Inflammatory macrophage (primary cell): ENCODE measurements around the gene GPR158.

Source experiments
- DNase-seq, 2 donors: peaks; one replicate each; pipeline ENCODE4 v3.0.0-alpha.2; 2020 to 2022

Gene GPR158

DNA sequence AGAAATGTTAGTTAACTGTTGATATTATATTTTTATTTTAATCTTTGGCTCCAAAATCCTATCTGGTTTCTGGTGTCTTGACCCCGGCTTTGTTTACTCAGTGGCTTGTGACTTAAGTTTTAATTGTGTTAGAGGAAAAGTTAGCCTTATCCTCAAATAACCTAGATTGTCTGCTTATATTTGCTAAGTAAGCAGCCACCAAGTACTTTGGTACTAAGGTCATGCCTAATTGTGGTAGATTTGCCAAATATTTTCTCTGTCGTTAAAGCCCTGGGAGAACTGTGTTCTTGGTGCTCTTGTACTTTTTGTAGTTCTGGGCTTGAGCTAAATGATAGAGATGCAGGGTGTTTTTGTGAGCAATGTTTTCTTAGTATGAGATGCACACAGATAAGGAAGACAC, 34.8 kb downstream of the GPR158 start:
- DNase-seq: no peak

DNA sequence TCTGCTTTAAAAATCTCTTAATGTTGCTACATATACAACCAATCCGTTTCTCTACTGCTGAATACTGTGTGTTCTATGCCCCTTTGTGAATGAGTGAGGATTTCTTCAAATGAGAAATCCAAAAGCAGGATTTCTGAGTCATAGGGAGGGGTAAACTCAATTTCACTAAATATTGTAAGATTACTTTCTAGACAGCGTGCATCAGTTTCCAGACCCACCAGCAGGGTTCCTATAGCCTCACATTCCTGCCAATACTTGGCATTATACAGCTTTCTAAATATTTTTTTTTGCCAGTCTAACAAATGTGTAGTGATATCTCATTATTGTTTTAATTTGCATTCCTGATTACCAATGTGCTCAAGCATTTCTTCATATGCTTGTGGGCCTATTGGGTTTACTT, 35.5 kb downstream of the GPR158 start:
- no peak for DNase-seq

GRCh38 chr10:25220156-25220555, 45.4 kb downstream of the GPR158 start:
- DNase-seq: no peak

GRCh38 chr10:25222085-25222660, 47.4 kb downstream of the GPR158 start:
- DNase-seq: no peak

DNA sequence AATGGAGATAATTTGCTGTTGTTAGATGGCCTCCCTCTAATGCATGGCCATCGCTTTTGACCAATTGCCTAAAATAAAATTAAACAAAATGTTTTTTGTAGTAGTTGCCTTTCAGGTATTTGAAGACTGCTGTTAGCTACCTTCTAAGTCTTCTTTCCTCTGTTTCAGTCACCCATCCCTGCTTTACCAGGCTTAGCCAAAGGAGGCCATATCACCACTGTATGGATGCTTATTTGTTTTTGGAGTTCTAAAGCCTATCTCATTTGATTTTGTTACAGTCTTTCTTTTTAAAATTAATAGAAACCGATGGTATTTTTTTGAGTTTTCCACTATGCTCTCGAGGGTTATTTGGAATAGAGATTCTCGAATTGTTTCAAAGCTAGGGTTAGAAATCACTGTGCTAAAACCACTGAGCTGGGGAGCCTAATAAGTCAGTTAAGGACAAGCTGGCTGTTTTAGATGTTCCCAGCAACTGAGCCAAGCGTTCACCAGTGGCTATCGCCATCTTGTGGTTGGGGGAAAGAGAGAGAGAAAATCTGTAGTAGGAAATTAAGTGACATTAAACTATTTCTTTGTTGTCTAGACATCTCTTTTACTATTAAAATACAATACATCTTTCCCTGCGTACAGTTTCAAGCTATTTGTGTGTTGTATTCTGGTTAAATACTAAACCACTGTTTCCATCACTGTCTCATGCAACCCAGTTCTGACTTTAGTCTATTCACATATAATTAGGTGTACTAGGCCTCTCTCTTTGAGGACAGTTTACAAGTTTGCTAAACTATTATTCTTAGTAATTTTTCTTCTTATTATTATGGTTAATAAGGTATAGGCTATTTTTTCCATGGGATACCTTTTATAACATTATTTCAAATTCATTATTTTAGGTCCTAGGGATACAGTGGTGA, 52.2 kb downstream of the GPR158 start:
- peak in 1 of 2 donors; percentile 6 for DNase-seq

DNA sequence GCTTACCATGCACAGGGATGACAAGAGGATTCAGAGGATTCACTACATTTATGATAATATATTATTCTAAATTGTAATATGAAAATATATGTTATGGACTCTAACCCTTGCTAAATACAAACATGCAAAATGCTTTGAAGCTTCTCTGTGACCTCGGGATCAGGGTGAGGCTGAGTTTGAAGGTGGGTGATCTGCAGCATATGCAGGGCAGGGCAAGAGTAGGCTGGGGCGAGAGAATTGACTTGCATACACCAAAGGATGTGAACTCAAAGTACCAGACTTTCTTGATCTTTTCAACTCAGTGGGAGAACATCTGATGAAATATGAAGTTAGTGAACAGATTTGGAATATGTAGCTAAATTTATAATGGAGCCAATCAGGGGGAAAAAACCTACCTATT, 57.0 kb downstream of the GPR158 start:
- no peak for DNase-seq

DNA sequence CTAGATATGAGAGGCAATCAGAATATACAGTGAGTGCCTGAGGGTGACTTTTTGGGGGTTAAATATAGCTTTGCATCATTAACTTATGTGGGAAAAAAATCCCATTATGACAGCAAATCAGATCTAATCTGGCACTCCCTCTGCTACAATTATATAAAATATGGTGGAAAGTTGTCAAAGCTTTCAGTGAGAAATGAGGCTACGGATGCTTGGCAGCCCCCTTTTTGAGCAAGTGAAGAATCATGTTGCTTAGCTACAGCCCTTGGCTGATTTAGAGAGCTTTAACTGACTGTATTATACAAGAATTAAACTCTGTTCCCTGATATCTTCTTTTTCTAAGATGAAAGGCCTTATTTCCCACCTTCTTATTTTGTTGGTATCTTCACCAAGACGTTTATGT, 57.4 kb downstream of the GPR158 start:
- no peak for DNase-seq

DNA sequence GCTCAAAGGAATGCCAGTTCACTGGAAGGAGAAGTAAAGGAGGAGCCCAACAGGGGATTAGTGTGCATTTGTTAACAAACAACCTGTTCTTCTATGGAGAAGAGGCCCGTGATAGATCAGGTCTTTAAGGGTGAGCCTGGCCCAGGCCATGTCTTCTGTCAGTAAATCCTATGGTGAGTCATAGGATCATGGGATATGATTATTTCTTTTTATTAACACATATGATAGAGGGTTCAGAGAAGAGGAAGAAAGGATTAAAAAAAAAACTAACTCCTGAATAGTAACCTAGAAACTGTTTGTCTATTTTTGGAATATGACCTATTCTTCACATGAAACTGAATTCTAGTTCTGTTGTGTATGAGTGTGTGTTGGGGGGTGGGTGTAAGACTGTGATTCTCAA, 70.4 kb downstream of the GPR158 start:
- DNase-seq: no peak

DNA sequence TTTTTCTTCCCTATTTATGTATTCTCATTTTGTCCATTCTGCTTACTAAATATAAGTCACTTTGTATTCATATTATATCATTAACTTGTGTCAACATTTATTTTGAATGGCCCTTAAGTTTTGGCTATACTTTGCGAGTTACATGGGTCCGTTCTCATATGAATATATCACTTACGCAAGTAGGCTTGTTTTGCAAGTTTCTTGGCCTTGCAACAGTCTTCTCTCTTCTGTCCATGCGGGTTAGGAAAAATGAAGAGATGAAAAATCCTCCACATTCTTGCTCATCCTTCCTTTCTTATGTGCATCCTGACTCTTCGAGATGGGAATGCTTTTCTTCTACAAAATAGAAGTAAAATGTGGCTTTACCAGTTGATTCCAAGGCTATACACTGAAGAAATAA, 82.8 kb downstream of the GPR158 start:
- no peak for DNase-seq

- DNase-seq: no peak
These were observed 86.3 kb downstream of the GPR158 start for GRCh38 chr10:25261110-25261509.

DNA sequence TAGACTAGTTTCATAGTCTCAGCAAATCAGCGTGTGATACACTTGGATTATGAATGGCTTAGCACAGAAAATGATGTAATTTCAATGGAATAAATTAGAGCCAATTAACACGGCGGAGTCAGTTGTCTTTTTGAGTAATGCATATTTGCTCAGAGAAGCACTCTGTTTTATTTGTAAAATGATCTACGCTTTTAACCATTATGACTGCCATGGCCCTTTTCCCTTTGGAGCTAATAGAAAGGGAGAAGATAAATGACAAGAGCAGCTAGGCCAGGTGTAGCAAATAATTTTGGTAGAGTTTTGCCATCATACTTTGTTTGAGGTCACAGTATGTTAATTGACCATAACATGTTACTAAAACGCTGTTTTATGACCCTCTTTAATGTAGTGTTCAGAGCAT, 86.8 kb downstream of the GPR158 start:
- no peak for DNase-seq

DNA sequence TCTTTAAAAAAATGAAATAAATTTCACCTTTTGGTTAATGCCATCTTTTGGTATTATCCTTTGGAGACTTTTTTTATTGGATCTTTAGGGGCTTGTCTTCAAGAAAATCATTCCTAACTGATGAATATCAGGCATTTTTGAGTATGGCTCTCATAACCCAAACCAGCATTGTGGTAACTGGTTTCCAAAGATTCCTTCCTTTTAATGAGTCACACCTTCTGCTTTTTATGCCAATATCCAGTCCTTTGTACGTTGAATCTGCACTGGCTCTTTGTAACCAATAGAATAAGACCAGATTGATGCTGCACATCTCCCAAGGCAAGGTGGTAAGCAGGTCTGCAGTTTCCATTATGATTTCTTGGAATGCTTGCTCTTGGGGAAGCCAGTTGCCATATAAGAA, 89.1 kb downstream of the GPR158 start:
- no peak for DNase-seq

GRCh38 chr10:25278180-25278579, 103.4 kb downstream of the GPR158 start:
- no peak for DNase-seq

GRCh38 chr10:25280076-25280475, 105.3 kb downstream of the GPR158 start:
- no peak for DNase-seq

GRCh38 chr10:25280573-25280972, 105.8 kb downstream of the GPR158 start:
- DNase-seq: no peak

DNA sequence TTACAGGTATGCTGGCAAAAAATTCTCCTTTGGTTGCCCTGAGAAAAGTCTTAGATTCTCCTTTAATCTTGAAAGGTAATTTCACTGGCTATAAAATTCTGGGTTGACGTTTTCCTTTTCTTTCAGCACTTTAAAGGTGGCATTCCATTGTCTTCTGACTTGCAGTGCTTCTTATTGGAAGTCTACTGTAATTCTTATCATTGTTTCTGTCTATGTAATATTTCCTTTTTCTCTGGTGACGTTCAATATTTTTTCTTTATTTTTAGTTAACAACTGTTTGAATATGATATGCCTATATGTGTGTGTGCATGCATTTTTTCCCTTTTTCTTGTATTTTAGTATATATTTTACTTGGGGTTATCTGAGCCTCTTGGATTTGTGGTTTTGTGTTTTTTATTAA, 111.0 kb downstream of the GPR158 start:
- DNase-seq: no peak

GRCh38 chr10:25288181-25288580, 113.4 kb downstream of the GPR158 start:
- no peak for DNase-seq

GRCh38 chr10:25294032-25294926, 119.5 kb downstream of the GPR158 start:
- DNase-seq: no peak

DNA sequence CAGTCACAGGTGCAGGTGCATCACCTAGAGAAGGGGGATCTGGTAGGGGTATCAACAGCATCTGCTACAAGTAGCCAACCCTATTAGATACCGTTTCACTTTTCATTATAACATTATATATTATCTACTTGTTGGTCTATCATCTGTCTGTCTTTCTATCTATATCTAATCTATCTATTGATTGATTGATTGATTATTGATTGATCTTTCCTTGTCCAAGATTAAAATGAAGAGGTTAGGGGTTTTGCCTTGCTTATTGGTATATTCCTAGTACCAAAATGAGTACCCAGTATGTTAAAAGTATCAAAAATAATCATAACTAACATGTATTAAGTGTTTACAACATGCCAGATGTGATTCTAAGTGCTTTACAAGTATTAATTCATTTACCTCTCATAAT, 121.5 kb downstream of the GPR158 start:
- no peak for DNase-seq

GRCh38 chr10:25297466-25297865, 122.7 kb downstream of the GPR158 start:
- DNase-seq: no peak

GRCh38 chr10:25300073-25300472, 125.3 kb downstream of the GPR158 start:
- no peak for DNase-seq

- no peak for DNase-seq
These were observed 129.8 kb downstream of the GPR158 start for GRCh38 chr10:25304606-25305005.

- no peak for DNase-seq
These were observed 131.6 kb downstream of the GPR158 start for GRCh38 chr10:25306386-25306785.
